ENCODE measurements around the gene IL17A. TPM values are rescaled to one million over a fixed set of nuclear protein-coding genes. Genes with fewer than 3 reads are reported as not detected.

The IL17A gene
- total RNA-seq, 1 donor from 2014 or later: not detected

- no peaks in the 10 kb centered on the region for H3K36me3 ChIP-seq
- no peak for ATAC-seq
- TF ChIP-seq, protein P1, sequence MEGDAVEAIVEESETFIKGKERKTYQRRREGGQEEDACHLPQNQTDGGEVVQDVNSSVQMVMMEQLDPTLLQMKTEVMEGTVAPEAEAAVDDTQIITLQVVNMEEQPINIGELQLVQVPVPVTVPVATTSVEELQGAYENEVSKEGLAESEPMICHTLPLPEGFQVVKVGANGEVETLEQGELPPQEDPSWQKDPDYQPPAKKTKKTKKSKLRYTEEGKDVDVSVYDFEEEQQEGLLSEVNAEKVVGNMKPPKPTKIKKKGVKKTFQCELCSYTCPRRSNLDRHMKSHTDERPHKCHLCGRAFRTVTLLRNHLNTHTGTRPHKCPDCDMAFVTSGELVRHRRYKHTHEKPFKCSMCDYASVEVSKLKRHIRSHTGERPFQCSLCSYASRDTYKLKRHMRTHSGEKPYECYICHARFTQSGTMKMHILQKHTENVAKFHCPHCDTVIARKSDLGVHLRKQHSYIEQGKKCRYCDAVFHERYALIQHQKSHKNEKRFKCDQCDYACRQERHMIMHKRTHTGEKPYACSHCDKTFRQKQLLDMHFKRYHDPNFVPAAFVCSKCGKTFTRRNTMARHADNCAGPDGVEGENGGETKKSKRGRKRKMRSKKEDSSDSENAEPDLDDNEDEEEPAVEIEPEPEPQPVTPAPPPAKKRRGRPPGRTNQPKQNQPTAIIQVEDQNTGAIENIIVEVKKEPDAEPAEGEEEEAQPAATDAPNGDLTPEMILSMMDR (IDR thresholded peaks at IDR 0.05): no peak
Measured at GRCh38 chr6:52216932-52217575, 30.9 kb downstream of the IL17A start.

DNA sequence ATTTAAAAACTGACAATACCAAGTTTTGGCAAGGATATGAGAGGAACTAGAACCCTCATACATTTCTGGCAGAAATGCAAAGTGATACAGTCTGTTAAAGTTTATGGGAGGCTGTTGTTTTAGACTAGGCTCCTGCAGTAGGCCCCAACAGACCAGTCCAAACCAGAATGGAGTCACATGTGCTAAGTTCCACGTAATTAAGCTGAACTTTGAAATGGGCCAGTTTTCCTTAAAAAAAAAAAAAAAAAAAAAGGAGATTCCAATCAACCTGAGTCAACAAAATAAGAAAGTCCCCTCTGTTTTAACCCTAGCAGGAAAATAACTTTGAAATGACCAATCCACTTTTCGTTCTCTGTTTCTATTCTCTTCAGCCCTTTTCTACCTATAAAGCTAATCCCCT lies 31.6 kb downstream of the IL17A start:
- H3K9me3 ChIP-seq: no peaks in the 10 kb centered on the region
- H3K27me3 ChIP-seq: no peaks in the 10 kb centered on the region
- H3K4me3 ChIP-seq: no peak overlapping the region
- intact Hi-C loops (cut with DNase I): no loop called here
- TF ChIP-seq, protein P1 (IDR thresholded peaks at IDR 0.05): no peak
- no peak overlapping the region for H3K27ac ChIP-seq
- ATAC-seq (no peak), DNase-seq (no peak)
- H3K36me3 ChIP-seq: no peaks in the 10 kb centered on the region
- no peaks in the 10 kb centered on the region for H3K4me1 ChIP-seq

More at GRCh38 chr6:52216932-52217575, 30.9 kb downstream of the IL17A start:
- intact Hi-C loops (cut with DNase I): no loop called here
- no peak overlapping the region for H3K4me3 ChIP-seq
- DNase-seq: no peak
- no peaks in the 10 kb centered on the region for H3K27me3 ChIP-seq
- no peaks in the 10 kb centered on the region for H3K9me3 ChIP-seq
- H3K4me1 ChIP-seq: no peaks in the 10 kb centered on the region
- H3K27ac ChIP-seq: no peak overlapping the region

DNA sequence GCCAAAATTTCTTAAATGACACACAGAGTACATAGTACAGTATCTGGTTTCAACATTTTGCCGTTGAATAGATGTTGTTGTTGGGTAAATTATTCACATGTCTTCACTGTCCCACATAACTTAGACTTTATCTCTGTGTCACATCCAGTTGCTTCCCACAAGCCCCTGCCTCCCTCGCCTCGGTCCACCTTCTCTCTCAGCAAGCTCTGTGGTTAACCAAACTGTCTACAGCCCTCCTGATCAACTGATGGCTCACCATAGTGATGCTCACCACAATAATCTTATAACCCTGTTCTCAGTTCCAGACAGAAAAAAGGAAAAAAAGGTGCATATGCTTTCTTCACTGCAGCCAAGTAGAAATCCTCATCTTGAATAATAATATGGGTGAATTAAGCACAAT lies 35.1 kb downstream of the IL17A start:
- TF ChIP-seq, protein P1 (IDR thresholded peaks at IDR 0.05): no peak
- no peak for DNase-seq
- Histone ChIP-seq H3K27me3 (no peaks in the 10 kb centered on the region), H3K4me3 (no peak overlapping the region), H3K36me3 (no peaks in the 10 kb centered on the region), H3K9me3 (no peaks in the 10 kb centered on the region), H3K4me1 (no peaks in the 10 kb centered on the region), H3K27ac (no peak overlapping the region)
- ATAC-seq: no peak
- intact Hi-C loops (cut with DNase I): no loop called here

- Histone ChIP-seq H3K36me3 (no peaks in the 10 kb centered on the region), H3K27me3 (no peaks in the 10 kb centered on the region), H3K27ac (no peak overlapping the region), H3K4me1 (no peaks in the 10 kb centered on the region), H3K9me3 (no peaks in the 10 kb centered on the region), H3K4me3 (no peak overlapping the region)
- no peak for ATAC-seq
- TF ChIP-seq, protein P1 (IDR thresholded peaks at IDR 0.05): no peak
- intact Hi-C loops (cut with DNase I): no loop called here
- no peak for DNase-seq
Measured at GRCh38 chr6:52227495-52227894, 41.3 kb downstream of the IL17A start.

GRCh38 chr6:52230685-52231084 lies 44.5 kb downstream of the IL17A start:
- H3K27ac ChIP-seq: no peak overlapping the region
- ATAC-seq (no peak), DNase-seq (no peak)
- H3K4me1 ChIP-seq: no peaks in the 10 kb centered on the region
- H3K4me3 ChIP-seq: no peak overlapping the region
- no peaks in the 10 kb centered on the region for H3K27me3 ChIP-seq
- H3K36me3 ChIP-seq: no peaks in the 10 kb centered on the region
- TF ChIP-seq, protein P1 (IDR thresholded peaks at IDR 0.05): no peak
- intact Hi-C loops (cut with DNase I): no loop called here
- no peaks in the 10 kb centered on the region for H3K9me3 ChIP-seq
